ENCODE results near the gene NMD3. TPM values are rescaled to one million over a fixed set of nuclear protein-coding genes. Genes with fewer than 3 reads are reported as not detected.
A peak's percentile ranks its signal among the peaks of the same experiment; 100 is the strongest.

NMD3 gene
- total RNA-seq, 1 donor from 2014 or later, result 60.9 TPM

DNA sequence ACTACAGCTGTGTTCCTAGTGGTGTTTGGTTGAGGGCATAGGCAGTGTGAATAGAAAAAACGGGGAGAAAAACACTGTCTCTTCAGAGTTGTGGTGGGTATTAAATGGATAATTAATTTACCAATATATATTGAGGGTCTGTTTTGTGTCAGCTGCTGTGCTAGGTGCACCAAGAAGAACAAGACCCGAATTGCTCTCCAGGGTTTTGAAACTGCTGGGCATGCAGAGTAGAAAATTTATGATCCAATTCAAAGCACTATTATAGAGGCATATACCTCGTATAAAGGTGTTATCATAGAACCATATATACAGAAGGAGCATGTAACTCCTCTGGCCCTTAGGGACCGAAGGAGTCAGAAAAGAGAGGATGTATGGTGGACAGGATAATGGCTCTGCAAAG lies 1.6 kb upstream of the NMD3 start:
- Mint-ChIP-seq H3K27ac (ENCODE audit: unreplicated experiment) (peak overlapping the region; percentile 65), H3K4me3 (ENCODE audit: unreplicated experiment) (peak overlapping the region; percentile 50), H3K9me3 (ENCODE audit: unreplicated experiment) (peaks cover 3% of the 10 kb centered on the region), H3K36me3 (ENCODE audit: unreplicated experiment) (peaks cover 3% of the 10 kb centered on the region), H3K27me3 (ENCODE audit: unreplicated experiment) (peaks cover 3% of the 10 kb centered on the region), H3K4me1 (ENCODE audit: unreplicated experiment) (peaks cover 25% of the 10 kb centered on the region)
- no peak for DNase-seq (ENCODE audit: extremely low spot score, unreplicated experiment)
- TF ChIP-seq, protein P1, sequence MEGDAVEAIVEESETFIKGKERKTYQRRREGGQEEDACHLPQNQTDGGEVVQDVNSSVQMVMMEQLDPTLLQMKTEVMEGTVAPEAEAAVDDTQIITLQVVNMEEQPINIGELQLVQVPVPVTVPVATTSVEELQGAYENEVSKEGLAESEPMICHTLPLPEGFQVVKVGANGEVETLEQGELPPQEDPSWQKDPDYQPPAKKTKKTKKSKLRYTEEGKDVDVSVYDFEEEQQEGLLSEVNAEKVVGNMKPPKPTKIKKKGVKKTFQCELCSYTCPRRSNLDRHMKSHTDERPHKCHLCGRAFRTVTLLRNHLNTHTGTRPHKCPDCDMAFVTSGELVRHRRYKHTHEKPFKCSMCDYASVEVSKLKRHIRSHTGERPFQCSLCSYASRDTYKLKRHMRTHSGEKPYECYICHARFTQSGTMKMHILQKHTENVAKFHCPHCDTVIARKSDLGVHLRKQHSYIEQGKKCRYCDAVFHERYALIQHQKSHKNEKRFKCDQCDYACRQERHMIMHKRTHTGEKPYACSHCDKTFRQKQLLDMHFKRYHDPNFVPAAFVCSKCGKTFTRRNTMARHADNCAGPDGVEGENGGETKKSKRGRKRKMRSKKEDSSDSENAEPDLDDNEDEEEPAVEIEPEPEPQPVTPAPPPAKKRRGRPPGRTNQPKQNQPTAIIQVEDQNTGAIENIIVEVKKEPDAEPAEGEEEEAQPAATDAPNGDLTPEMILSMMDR (IDR thresholded peaks at IDR 0.05), result no peak

DNA sequence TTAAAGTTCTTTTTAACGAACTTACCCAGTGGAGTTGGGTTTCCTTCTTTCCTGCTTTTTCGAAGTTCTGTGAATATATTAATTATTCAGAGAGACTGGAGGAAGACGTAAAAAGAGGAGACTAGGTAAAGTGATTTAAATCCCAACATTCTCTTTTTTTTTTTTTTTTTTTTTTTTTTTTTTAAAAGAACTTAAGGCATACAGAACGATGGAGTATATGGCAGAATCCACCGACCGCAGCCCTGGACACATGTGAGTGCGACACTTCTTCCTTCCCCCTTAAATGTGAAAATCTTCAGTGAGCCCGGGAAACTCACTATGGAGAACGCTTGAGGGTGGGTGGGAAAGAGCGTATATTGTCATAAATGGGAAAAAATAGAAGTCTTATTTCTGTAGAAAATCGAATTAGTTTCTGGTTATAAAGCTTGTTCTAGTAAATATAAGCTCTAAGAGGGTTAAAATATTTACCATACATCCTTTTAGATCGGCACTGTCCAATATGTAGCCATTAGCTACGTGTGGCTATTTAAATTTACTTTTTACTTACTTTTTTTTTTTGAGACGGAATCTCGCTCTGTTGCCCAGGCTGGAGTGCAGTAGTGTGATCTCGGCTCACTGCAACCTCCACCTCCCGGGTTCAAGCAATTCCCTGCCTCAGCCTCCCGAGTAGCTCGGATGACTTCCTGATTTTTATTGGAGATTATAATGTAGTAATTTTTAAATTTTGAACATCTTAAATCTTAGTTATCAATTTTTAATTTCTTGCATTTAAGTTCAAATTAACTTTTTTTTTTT lies 892 bp downstream of the NMD3 start:
- no peak for DNase-seq (ENCODE audit: extremely low spot score, unreplicated experiment)
- Mint-ChIP-seq H3K27me3 (ENCODE audit: unreplicated experiment) (no peaks in the 10 kb centered on the region), H3K36me3 (ENCODE audit: unreplicated experiment) (peaks cover 12% of the 10 kb centered on the region), H3K27ac (ENCODE audit: unreplicated experiment) (peak overlapping the region; percentile 92), H3K4me3 (ENCODE audit: unreplicated experiment) (peak overlapping the region; percentile 84), H3K9me3 (ENCODE audit: unreplicated experiment) (peaks cover 3% of the 10 kb centered on the region), H3K4me1 (ENCODE audit: unreplicated experiment) (peaks cover 35% of the 10 kb centered on the region)
- TF ChIP-seq, protein P1 (IDR thresholded peaks at IDR 0.05), result no peak

DNA sequence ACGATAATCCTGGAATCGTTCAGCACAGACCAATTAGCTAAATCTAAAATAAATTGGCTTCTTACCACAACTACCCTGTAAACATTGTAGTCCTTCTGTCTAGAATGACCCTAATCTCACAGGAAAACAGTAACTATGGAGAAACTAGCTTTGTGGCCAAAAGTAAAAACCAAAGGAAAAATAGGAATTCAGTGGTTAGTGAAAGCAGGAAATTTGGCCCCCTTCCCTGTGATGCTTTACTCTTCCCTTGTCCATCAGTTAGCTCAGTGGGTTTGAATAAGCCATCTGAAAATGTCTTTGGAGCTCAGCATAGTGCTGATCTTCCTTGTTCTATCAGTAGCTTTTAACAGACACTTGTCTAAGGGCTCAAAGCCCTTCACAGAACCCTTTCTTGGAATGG lies 1.6 kb downstream of the NMD3 start:
- Mint-ChIP-seq H3K4me3 (ENCODE audit: unreplicated experiment) (peak overlapping the region; percentile 84), H3K4me1 (ENCODE audit: unreplicated experiment) (peaks cover 35% of the 10 kb centered on the region), H3K27me3 (ENCODE audit: unreplicated experiment) (no peaks in the 10 kb centered on the region), H3K9me3 (ENCODE audit: unreplicated experiment) (peaks cover 3% of the 10 kb centered on the region), H3K36me3 (ENCODE audit: unreplicated experiment) (peaks cover 14% of the 10 kb centered on the region), H3K27ac (ENCODE audit: unreplicated experiment) (no peak overlapping the region)
- TF ChIP-seq, protein P1 (IDR thresholded peaks at IDR 0.05), result no peak
- no peak for DNase-seq (ENCODE audit: extremely low spot score, unreplicated experiment)

DNA sequence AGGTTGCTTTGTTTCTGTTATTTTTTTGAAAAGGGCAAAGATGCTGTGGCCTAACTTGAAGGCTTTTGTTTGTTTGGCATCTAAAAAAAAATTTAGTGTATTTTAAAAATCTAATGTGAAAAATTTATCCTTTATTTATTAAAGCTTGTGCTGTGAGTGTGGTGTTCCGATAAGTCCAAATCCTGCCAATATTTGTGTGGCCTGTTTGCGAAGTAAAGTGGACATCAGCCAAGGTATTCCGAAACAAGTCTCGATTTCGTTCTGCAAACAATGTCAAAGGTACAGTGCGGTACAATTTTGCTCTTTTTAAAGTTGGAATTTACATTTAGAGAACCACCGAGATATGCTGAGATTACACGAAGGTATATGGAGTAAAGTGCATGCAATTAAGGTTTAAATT lies 3.7 kb downstream of the NMD3 start:
- Mint-ChIP-seq H3K27ac (ENCODE audit: unreplicated experiment) (no peak overlapping the region), H3K9me3 (ENCODE audit: unreplicated experiment) (peaks cover under 1% of the 10 kb centered on the region), H3K4me1 (ENCODE audit: unreplicated experiment) (peaks cover 33% of the 10 kb centered on the region), H3K36me3 (ENCODE audit: unreplicated experiment) (peaks cover 14% of the 10 kb centered on the region), H3K4me3 (ENCODE audit: unreplicated experiment) (no peak overlapping the region), H3K27me3 (ENCODE audit: unreplicated experiment) (no peaks in the 10 kb centered on the region)
- TF ChIP-seq, protein P1 (IDR thresholded peaks at IDR 0.05), result no peak
- no peak for DNase-seq (ENCODE audit: extremely low spot score, unreplicated experiment)

DNA sequence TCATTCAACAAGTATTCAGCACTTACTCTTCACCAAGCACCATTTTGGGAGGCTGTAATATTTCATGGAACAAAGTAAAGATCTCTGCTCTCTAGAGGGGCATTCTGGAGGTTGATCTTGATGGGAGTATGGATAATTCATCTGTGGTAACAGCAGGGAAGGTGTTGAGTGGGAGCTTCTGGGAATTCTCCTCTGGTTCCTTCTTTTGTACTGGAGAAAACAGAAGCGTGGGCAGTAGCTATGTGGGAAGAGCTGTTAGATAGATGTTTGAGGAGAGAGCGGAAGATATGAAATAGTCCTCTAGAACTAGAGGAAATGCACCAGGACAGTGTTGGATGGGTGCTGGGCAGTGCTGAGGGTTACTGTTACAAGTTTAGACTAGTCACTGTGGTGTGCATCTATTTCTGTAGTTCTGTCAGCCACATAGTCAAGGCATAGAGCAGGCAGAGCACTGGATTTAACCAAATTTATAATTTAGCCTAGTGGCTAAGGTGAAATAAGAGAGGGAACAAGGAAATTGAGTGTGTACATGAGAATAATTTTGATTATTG lies 9.6 kb downstream of the NMD3 start:
- DNase-seq (ENCODE audit: extremely low spot score, unreplicated experiment), result no peak
- no peaks in the 10 kb centered on the region for H3K9me3 Mint-ChIP-seq (ENCODE audit: unreplicated experiment)
- no peaks in the 10 kb centered on the region for H3K4me1 Mint-ChIP-seq (ENCODE audit: unreplicated experiment)
- H3K27me3 Mint-ChIP-seq (ENCODE audit: unreplicated experiment), result no peaks in the 10 kb centered on the region
- H3K4me3 Mint-ChIP-seq (ENCODE audit: unreplicated experiment), result no peak overlapping the region
- TF ChIP-seq, protein P1 (IDR thresholded peaks at IDR 0.05), result no peak
- H3K36me3 Mint-ChIP-seq (ENCODE audit: unreplicated experiment), result peaks cover 21% of the 10 kb centered on the region
- H3K27ac Mint-ChIP-seq (ENCODE audit: unreplicated experiment), result no peak overlapping the region
